ENCODE results near the gene EMID1. TPM values are rescaled to one million over a fixed set of nuclear protein-coding genes. Genes with fewer than 3 reads are reported as not detected.

Gene EMID1
- polyA plus RNA-seq, 1 donor (not counting 4 experiments of a cell fraction or from before 2014, with no cell fraction given), result not detected

- no peak overlapping the region for H3K4me2 ChIP-seq (ENCODE audit: control insufficient read depth, extremely low read depth, insufficient read depth, low read depth, low read length)
These were observed 8.6 kb upstream of the EMID1 start for GRCh38 chr22:29197096-29197495.

GRCh38 chr22:29198240-29198639 lies 7.5 kb upstream of the EMID1 start:
- Histone ChIP-seq H3K27ac (ENCODE audit: control insufficient read depth, insufficient read depth, low read length) (no peak overlapping the region), H3K4me2 (ENCODE audit: control insufficient read depth, extremely low read depth, insufficient read depth, low read depth, low read length) (no peak overlapping the region), H4K20me1 (ENCODE audit: control insufficient read depth, extremely low read depth, insufficient read depth, low read length) (no peaks in the 10 kb centered on the region), H3K4me1 (ENCODE audit: control insufficient read depth, extremely low read depth, insufficient read depth, low read length) (no peaks in the 10 kb centered on the region), H3K79me2 (ENCODE audit: control insufficient read depth, insufficient read depth, low read length) (no peaks in the 10 kb centered on the region), H3K9me1 (ENCODE audit: control insufficient read depth, extremely low read depth, insufficient read depth, low read length) (no peaks in the 10 kb centered on the region), H3K9ac (ENCODE audit: control insufficient read depth, extremely low read depth, insufficient read depth, low read length) (no peak overlapping the region), H3K9me3 (ENCODE audit: control insufficient read depth, low read depth, low read length) (no peaks in the 10 kb centered on the region), H3K4me3 (ENCODE audit: control insufficient read depth in 2 of 3, extremely low read depth in 1 of 3, insufficient read depth in 2 of 3, low read depth in 1 of 3, low read length in 3 of 3) (no peak overlapping the region), H3K36me3 (ENCODE audit: control insufficient read depth in 2 of 2, extremely low read depth in 1 of 2, insufficient read depth in 2 of 2, low read length in 2 of 2) (no peaks in the 10 kb centered on the region), H2AFZ (ENCODE audit: control insufficient read depth, low read length) (no peak overlapping the region), H3K27me3 (ENCODE audit: control insufficient read depth, extremely low read depth, insufficient read depth, low read length) (peaks cover 7% of the 10 kb centered on the region)
- TF ChIP-seq EZH2 (IDR thresholded peaks at IDR 0.05; ENCODE audit: low read length) (no peak), CTCF (optimal IDR thresholded peaks at IDR 0.05 in 1 of 3, IDR thresholded peaks at IDR 0.05 in 1 of 3, conservative IDR thresholded peaks at IDR 0.05 in 1 of 3; ENCODE audit: extremely low read depth in 1 of 3, insufficient read depth in 2 of 3, low read length in 3 of 3) (no peak)
- DNase-seq (ENCODE audit: low read depth, low spot score) (no peak), FAIRE-seq (no peak)
- dilution Hi-C loops (cut with MboI; ENCODE audit: extremely low pct_ligation_motif_present, low sequenced_read_pairs), result no loop called here

More at GRCh38 chr22:29197096-29197495, 8.6 kb upstream of the EMID1 start:
- Histone ChIP-seq H3K4me3 (ENCODE audit: control insufficient read depth in 2 of 3, extremely low read depth in 1 of 3, insufficient read depth in 2 of 3, low read depth in 1 of 3, low read length in 3 of 3) (no peak overlapping the region), H3K9me1 (ENCODE audit: control insufficient read depth, extremely low read depth, insufficient read depth, low read length) (no peaks in the 10 kb centered on the region), H3K27ac (ENCODE audit: control insufficient read depth, insufficient read depth, low read length) (no peak overlapping the region), H2AFZ (ENCODE audit: control insufficient read depth, low read length) (no peak overlapping the region), H3K9me3 (ENCODE audit: control insufficient read depth, low read depth, low read length) (no peaks in the 10 kb centered on the region), H3K27me3 (ENCODE audit: control insufficient read depth, extremely low read depth, insufficient read depth, low read length) (peaks cover 7% of the 10 kb centered on the region), H4K20me1 (ENCODE audit: control insufficient read depth, extremely low read depth, insufficient read depth, low read length) (no peaks in the 10 kb centered on the region), H3K4me1 (ENCODE audit: control insufficient read depth, extremely low read depth, insufficient read depth, low read length) (no peaks in the 10 kb centered on the region), H3K79me2 (ENCODE audit: control insufficient read depth, insufficient read depth, low read length) (no peaks in the 10 kb centered on the region), H3K36me3 (ENCODE audit: control insufficient read depth in 2 of 2, extremely low read depth in 1 of 2, insufficient read depth in 2 of 2, low read length in 2 of 2) (no peaks in the 10 kb centered on the region), H3K9ac (ENCODE audit: control insufficient read depth, extremely low read depth, insufficient read depth, low read length) (no peak overlapping the region)
- DNase-seq (ENCODE audit: low read depth, low spot score) (no peak), FAIRE-seq (no peak)
- TF ChIP-seq CTCF (optimal IDR thresholded peaks at IDR 0.05 in 1 of 3, IDR thresholded peaks at IDR 0.05 in 1 of 3, conservative IDR thresholded peaks at IDR 0.05 in 1 of 3; ENCODE audit: extremely low read depth in 1 of 3, insufficient read depth in 2 of 3, low read length in 3 of 3) (no peak), EZH2 (IDR thresholded peaks at IDR 0.05; ENCODE audit: low read length) (no peak)
- dilution Hi-C loops (cut with MboI; ENCODE audit: extremely low pct_ligation_motif_present, low sequenced_read_pairs), result no loop called here

Data from keratinocyte (primary cell).